GM21786 (cell line): ENCODE results near the gene KDM1A.

ENCODE experiments used
- ATAC-seq: cut with Tn5 transposase; IDR thresholded peaks from one replicate; pipeline ENCODE4 v1.9.1; 2021; ENCODE audit not compliant: unreplicated experiment

The KDM1A gene

DNA sequence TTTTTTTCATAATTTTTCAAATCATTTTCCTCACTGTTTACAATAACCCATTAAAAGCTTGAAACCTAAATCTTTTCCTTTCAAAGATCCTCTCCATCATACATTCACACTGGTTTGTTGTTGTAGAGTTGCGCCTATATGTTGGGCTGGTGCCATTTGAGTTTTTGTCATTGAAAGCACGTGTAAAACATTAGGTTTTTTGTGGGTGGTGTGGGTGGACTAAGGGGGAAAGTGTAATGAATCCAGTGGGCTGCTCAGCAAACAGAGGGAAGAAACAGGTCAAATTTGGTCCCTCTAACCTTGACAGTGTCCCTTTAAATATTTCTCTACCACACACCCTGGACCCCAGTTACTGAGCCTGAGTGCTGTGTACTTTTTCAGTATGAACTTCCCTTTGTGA lies 46.8 kb downstream of the KDM1A start:
- no peak for ATAC-seq

DNA sequence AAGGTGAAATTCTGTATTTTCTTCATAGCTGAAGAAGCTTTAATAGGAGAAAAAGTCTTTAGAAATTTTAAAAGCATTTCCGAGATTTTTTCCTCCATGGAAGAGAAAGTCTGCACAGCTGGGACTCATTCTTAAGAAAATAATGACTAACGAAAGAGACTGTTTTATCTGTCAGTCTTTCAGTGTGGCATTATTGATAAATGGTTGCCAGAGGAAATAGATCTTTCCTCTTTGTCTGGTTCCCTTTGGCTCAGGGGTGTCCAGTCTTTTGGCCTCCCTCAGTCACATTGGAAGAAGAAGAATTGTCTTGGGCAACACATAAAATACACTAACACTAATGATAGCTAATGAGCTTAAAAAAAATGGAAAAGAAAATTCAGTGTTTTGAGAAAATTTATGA lies 49.9 kb downstream of the KDM1A start:
- ATAC-seq = no peak

DNA sequence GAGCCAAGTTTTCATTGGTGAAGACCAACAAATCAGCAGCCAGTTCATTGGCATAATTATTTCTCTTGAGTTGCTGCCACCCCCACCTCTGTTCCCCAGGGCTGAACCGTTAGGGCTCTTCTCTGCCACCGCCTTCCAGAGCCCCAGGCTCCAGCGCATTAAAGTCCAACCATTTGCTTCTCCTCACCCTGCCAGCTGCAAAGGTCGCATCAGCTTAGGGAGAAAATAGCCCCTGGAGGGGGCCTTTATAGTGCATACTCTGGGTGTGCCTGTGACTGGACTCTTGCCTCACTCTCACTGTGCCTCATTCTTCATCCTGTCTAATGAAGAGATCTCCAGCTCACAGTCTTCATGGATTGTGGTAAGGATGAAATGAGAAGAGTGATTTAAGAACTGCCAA lies 50.4 kb downstream of the KDM1A start:
- ATAC-seq = no peak

DNA sequence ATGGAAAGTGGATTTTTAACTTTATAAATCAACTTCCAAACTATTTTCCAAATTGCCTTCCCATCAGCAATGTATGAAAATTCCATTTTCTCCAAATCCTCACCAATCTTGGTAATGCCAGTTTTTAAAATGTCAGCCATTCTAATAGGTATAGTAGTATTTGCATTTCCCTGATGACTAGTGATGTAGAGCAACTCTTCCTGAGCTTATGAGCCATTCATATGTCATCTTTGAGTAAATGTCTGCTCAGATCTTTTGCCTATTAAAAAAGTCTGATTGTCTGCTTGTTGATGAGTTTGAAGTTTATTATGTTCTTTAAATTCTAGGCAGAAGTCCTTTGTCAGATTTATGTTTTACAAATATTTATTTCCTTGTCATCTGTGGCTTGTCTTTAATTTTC lies 54.7 kb downstream of the KDM1A start:
- ATAC-seq = no peak

DNA sequence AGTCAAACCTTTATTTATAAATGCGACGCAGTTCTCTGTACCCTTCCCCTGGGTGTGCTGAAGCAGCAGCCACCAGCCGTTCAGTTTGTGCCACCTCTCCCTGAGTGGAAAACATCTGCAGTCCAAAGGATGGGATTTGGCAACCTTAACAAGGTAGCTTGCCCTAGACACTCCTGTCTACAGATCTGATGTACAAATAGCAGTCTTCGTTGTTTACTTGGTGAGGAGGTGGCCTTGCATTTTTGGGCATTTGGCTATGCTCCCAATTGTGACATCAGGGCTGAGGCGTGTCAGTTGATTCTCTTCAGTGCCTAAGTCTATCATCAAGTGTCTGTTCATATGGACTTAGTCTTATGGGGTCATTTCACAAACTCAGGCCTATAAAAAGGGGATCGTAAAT lies 59.8 kb downstream of the KDM1A start:
- no peak for ATAC-seq

DNA sequence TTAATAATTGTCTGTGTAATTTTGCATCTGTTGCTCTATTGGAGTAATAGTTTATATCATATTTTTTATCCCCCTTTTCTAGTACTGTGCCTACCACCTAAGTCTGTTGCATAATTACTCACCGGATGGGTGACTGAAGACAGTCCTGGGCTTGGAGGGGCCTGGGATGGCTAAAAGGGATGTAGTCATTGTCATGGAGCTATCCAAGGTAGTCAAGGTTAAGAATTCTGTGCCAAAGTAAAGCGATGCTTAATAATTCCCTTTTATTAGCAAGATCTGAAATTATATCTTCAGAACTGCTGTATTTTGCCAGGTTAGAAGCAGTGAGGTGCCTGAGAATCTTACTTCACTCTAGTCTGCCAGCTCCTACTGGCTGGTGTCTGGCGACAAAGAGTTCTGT lies 61.6 kb downstream of the KDM1A start:
- ATAC-seq = no peak

DNA sequence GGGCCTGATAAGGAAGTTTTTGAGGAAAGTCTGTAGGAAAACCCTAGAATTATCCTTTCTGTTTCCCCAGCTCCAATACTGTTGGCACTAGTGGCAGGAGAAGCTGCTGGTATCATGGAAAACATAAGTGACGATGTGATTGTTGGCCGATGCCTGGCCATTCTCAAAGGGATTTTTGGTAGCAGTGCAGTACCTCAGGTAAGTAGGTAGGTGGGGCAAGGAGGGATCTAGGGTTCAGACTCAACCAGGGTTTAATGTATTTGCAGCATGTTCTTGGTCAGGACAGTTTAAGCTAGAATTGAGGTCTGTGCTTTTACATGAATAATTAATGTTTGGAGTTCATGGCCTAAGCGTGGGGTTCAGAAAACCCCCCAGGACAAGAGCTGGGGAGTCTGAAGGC lies 62.1 kb downstream of the KDM1A start:
- ATAC-seq = no peak

DNA sequence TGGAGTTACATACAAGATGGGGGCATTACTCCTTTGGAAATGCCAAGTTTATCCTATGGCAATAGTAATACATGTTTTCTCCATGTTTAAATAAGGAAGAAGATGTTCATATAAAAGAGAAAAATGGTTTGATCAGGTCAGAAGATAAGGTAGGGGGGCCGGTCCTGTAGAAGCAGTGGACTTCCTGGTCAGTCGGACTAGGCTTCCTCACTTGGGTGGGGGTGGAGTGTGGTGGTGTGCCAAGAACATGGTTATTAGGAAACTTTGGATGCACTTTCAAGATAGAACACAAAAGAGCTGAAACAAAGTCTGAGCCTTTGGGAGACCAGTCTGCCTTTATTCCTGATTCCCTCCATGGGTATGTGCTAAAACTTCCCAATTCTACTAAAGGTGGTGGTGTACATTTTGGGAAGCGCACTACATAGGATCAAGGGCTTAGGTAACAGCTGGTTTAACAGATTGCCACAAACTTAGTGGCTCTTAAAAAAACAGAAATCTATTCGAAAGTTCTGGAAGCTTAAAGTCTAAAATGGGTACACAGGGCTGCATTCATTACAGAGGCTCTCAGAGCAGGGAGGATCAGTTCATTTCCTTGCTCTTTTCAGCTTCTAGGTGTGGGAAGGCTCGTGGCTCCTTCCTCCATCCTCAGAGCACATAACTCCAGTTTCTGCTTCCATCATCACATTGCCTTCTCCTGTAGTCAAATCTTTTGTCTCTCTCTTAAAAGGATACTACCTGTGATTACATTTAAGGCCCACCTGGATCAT lies 64.6 kb downstream of the KDM1A start:
- ATAC-seq = no peak

DNA sequence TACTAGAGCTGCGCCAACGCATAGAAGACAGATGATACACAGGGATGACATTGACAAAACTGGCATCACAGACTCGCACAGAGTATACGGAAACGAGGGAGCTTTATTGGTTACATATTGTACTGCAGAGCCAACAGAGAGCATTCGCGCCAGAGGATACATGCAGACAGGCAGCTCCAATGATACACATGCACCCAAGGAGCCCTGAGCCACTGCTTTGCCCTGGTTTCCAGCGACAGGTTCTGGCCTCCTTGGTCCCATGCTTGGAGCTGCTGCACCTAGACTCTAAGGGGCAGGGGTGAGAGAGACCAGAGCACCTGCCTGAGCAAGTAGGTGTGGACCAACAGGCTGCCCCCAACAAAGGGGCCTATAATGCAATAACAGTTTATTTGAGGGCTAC lies 65.6 kb downstream of the KDM1A start:
- no peak for ATAC-seq

DNA sequence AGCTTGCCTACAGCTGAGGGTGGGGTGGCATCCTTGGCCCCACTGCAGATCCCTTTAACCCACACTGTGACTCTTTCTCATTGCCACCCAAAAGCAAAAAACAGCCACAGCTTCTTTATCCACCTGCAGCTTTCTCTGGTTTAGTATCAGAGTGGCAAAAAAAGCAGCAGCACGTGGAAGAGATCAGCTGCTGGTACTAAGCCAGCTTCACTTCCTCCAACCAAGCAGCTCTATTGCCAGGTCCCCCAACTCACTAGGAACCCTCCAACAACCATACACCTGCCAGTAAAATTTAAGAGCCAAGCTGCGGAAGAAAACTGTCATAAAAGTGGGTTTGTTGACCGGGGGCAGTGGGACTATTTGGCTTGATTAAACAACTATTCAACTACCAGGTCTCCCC lies 66.4 kb downstream of the KDM1A start:
- no peak for ATAC-seq

DNA sequence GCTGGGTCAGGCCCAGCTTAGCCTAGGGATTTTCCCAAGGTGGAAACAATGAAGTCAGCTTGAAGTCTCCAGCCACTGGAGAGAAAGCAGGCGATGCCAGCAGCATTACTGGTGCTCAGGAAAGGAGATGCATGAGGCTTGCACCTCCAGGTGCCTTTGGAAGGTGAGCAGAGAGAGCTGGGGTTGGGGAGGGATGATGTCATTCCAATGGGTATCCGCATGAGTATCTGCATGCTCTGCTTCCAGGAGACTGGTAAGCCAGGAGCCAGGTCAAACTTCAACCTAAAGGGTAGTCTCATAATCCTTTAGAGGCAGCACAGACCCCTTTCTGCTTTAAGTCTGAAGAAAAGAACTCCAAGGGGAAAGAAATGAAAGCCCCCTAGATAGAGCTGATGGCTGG lies 68.8 kb downstream of the KDM1A start:
- no peak for ATAC-seq

DNA sequence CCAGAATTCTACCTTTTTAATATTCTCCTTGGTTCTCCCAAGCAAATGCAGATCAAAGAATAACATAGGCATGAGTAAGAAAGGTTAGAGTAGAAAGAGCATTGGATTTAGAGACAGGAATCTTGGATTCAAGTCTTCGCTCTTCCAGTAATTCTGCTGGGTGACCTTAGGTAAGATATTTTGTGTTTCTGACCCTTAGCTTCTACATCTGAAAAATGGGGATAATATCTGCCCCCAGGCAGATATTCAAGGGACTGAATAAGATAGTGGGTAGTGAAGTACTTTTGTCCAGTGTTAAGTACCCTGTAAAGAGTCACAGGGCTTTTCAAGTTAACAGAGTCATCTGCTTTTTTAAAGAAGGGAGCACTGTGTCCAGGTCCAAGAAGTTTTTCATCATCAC lies 70.8 kb downstream of the KDM1A start:
- no peak for ATAC-seq

DNA sequence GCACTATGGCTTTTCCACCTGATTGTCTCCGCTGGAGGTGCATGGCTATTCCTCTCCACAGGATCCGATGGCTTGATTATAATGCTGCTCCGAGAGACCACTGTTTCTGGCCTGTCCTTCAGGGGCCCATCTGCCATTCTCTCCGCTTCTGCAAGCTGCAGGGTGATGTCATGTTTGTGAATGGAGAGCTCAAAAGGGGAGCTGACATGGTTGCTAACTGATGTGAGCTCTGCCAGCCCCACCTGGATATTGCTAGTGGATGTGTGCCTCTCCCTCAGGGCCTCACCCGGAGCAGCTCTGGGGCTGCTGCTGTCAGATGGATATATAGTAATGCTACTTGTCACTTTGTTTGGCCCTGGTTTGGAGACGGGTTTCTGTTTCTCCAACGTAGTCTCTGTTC lies 72.3 kb downstream of the KDM1A start:
- no peak for ATAC-seq

DNA sequence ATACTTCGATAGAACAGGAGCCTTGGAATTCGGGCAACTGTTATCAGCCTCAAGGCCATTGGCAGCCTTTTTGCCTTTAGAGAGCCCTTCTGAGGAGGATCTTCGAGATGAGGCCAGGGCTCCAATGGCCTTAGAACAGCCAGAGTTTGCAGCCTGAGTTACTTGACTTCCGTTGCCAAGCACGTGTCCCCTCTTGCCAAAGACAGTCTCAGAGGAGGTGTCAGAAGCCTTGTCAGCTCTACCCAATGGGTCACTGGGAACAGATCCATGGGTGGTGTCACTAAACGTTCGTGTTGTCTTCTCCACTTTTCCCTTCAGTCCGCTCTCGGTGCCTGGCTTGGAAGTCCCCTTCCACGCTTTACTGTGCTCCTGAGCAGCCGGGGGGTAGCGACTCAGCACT lies 73.2 kb downstream of the KDM1A start:
- no peak for ATAC-seq

DNA sequence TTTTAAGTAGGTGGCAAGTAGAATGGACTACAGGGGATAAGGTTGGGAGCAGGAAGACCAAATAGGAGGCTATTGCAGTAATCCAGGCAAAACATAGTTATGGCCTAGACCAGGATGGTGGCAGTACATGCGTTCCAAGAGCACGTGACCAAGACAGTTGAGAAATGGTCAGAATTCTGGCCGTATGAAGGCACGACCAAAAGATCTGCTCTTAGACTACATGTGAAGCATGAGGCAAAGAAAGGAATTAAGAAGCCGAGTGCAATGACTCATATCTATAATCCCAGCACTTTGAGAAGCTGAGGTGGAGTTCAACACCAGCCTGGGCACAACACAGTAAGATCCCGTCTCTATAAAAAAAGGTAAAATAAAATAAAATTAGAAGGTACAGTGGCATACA lies 78.0 kb downstream of the KDM1A start:
- ATAC-seq = no peak

DNA sequence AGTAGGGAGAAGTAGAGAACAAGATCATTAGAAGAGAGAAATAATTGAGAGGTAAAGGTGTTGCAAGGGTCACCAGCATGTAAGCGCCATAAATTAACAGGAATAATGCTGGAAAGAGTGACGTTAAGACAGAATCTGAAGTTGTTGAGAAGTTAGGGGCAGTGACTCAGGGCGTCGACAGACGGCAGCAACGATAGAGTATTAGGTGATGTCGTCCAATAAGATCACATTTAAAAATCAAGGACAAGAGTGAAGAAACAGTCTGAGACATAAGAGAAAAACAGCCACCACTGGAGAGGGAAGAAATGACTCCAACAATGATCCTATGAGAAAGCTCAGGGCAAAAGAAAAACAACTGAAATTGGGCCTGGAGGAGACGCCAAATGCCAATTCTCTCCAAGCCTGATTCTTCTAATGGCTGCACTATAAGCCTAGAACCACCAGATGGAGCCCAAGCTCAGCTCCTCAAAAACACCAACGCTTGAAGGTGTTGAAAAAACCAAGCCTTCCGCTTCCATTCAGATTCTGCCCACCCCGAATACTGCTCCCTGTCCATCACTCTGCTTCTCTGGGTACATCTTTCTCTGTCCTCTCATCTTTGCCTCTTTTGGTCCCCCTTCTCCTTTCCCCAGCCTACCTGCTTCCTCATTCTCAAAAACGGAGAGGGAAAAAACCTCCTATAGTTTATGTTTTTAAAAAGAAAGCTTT lies 79.3 kb downstream of the KDM1A start:
- ATAC-seq = no peak

DNA sequence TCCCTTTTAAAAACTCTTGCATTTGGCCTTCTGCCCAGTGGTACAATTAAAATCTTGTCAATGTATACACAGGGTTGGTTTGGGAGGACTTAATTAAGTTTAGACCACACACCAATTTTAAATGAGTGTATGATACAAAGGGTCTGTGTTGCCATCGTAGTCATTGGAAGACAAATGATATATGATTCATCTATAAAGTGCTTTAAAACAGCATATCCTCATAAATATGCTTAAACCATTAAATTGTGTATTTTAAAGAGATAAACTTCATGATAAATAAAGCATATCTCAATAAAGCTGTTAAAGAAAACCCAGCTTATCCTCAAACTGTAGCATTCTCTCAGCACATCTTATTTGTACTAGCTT lies 79.9 kb downstream of the KDM1A start:
- no peak for ATAC-seq

DNA sequence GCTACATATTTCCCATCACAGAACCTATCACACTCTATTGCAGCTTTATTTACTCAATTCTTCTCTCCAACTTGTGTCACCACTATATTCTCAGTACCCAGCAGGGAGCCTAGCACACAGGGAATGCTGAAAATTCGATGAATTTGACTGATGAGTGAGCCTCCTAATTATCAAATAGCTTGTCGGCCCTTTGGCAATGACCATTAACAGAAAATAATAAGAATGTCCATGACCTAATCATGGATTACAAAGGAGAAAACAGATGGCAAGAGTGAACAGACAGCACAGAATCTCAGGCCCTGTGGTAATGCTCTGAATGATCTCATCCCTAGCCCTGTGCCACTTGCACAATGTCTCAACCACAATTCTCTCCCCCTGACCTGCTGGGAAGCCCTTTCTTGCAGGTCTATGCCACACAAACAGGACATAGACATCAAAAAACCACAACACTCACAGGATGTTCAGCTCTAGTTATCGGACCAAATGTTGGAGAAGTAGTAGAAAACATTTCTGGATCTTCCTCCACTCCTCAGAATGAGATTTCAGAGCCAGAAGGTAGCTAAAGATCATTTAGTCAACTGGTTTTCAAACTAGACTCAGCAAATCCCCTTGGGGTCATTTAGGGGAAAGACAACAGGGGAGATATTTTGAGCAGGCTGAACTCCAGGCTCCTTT lies 80.9 kb downstream of the KDM1A start:
- peak; percentile 60 for ATAC-seq

DNA sequence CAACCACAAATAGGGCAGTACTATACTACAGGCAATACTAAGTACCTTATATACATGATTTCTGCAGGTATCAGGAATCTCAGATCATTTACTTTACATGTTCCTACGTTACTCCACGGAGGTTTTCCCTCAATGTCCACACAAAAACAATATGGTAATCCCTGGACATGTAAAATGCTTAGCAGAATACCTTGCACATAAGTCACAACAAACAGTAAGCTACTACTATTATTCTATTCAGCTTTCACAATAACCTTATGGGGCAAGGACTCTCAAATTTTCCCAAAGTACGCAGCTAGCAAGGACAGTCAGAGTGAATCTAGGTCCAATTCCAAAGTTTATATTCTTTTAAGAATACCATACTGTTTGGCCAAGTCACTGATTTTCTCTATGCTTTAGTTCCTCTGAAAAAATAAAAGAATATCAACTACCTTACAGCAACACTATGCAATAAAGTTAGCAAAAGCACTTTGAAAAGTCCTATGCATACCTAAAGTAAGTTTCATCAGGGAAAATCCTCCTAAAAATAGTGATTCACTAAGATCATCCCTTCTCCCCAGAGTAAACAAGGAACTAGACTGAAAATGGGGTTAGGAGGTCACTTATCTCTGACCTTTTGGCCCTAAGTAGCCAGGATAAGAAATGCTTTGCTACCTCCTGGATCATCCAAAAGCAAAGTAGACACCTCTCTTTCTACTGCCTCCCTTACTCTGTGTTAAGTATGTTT lies 82.0 kb downstream of the KDM1A start:
- ATAC-seq = no peak

DNA sequence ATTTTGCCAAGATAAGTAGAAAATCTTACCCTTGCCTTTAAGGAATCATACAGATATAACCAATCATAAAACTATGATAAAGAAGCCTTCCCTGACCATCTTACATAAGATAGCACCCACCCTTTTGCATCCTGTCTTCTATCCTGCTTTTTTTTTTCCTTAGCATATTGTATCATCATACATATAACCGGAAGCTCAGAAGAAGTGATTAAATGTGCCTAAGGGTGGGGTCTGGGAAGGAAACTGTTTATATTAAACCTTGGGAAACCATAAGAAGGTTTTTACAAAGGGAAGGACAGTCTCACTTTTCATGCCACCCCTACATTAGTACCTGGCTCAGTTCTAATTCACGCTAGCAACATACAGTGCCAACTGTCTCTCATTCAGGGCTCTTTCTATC lies 82.6 kb downstream of the KDM1A start:
- ATAC-seq = no peak

DNA sequence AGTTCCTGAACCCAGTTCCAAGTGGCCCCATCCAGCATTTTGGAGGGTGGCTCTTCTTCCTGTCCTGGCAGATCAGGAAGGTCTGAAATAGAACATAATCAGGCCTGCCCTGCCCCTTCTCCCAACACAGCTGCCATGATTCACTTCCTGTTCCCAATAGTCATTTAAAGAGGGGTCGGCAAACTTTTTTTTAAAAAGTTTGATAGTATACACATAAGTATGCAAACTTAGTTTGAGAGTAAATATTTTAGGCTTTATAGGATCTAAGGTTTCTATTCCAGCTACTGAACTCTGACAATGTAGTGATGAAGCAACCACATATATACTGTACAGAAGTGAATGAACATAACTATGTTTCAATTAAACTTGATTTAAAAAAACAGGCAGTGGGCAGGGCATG lies 83.0 kb downstream of the KDM1A start:
- no peak for ATAC-seq
